RWPE2 (cell line): ENCODE data around the gene ABTB2.

ENCODE experiments used
- ATAC-seq: fragments of 200-7000 bp; cut with Tn5 transposase; 3 replicates; pipeline ENCODE4 v1.9.1; 2021; ENCODE audit warnings: low read depth
- DNase-seq: peaks from one replicate; pipeline ENCODE4 v3.0.0-alpha.2; 2020; ENCODE audit warnings: low spot score
- H3K27ac ChIP-seq: fragments of 450-650 bp; 2 replicates; pipeline ENCODE4 v1.5.1; 2017; ENCODE audit warnings: mild to moderate bottlenecking; ENCODE audit not compliant: poor library complexity, severe bottlenecking
- H3K27me3 ChIP-seq: fragments of 250-450 bp; sonication (Bioruptor Pico); 2 replicates; pipeline ENCODE4 v1.5.1; 2021; ENCODE audit warnings: mild to moderate bottlenecking, moderate library complexity; ENCODE audit not compliant: insufficient read depth, poor library complexity, severe bottlenecking
- H3K36me3 ChIP-seq: fragments of 250-450 bp; sonication (Bioruptor Pico); 2 replicates; pipeline ENCODE4 v1.5.1; 2020; ENCODE audit warnings: low read depth, mild to moderate bottlenecking, moderate library complexity
- H3K4me1 ChIP-seq: fragments of 250-450 bp; sonication (Bioruptor Pico); 2 replicates; pipeline ENCODE4 v1.5.1; 2021; ENCODE audit warnings: mild to moderate bottlenecking, moderate library complexity; ENCODE audit not compliant: insufficient read depth, poor library complexity, severe bottlenecking
- H3K4me3 ChIP-seq: fragments of 250-450 bp; sonication (Bioruptor Pico); 2 replicates; pipeline ENCODE4 v1.5.1; 2021; ENCODE audit warnings: mild to moderate bottlenecking, moderate library complexity; ENCODE audit not compliant: severe bottlenecking
- H3K9me3 ChIP-seq: fragments of 250-450 bp; sonication (Bioruptor Pico); 2 replicates; pipeline ENCODE4 v1.5.1; 2021; ENCODE audit warnings: mild to moderate bottlenecking, moderate library complexity; ENCODE audit not compliant: severe bottlenecking
- TF ChIP-seq, protein P1 (sequence below): fragments of 450-650 bp; IDR thresholded peaks from one replicate; pipeline ENCODE4 v1.5.1; 2017; ENCODE audit warnings: mild to moderate bottlenecking, moderate library complexity; ENCODE audit not compliant: poor library complexity, severe bottlenecking

The ABTB2 gene

DNA sequence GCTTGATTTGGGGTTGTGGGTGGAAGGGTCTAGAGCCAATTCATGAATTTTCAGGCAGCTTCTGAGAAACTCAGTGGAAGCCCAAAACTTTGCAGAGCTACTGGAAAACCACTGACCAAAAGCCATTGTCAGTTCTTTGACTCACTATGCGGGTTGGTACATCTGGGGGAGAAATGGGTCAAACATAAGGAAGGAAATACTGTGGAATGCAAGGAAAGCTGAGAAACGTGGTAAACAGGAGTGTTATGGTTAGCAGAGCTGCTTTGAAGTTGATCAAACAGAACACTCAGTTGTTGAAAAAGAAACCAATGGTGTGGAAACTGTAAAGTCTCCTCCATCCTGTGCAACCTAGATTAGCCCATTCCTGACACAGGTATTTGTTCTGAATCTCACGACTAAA is 6.3 kb upstream of the ABTB2 start:
- Histone ChIP-seq H3K4me3 (no peak overlapping the region), H3K4me1 (no peaks in the 10 kb centered on the region), H3K27ac (no peak overlapping the region), H3K36me3 (no peaks in the 10 kb centered on the region), H3K27me3 (no peaks in the 10 kb centered on the region), H3K9me3 (no peaks in the 10 kb centered on the region)
- DNase-seq (no peak), ATAC-seq (no peak)
- TF ChIP-seq, protein P1, sequence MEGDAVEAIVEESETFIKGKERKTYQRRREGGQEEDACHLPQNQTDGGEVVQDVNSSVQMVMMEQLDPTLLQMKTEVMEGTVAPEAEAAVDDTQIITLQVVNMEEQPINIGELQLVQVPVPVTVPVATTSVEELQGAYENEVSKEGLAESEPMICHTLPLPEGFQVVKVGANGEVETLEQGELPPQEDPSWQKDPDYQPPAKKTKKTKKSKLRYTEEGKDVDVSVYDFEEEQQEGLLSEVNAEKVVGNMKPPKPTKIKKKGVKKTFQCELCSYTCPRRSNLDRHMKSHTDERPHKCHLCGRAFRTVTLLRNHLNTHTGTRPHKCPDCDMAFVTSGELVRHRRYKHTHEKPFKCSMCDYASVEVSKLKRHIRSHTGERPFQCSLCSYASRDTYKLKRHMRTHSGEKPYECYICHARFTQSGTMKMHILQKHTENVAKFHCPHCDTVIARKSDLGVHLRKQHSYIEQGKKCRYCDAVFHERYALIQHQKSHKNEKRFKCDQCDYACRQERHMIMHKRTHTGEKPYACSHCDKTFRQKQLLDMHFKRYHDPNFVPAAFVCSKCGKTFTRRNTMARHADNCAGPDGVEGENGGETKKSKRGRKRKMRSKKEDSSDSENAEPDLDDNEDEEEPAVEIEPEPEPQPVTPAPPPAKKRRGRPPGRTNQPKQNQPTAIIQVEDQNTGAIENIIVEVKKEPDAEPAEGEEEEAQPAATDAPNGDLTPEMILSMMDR = no peak

- no peaks in the 10 kb centered on the region for H3K27me3 ChIP-seq
- no peaks in the 10 kb centered on the region for H3K36me3 ChIP-seq
- no peaks in the 10 kb centered on the region for H3K4me1 ChIP-seq
- H3K9me3 ChIP-seq = no peaks in the 10 kb centered on the region
- DNase-seq = no peak
- ATAC-seq = no peak
- TF ChIP-seq, protein P1 = no peak
- H3K4me3 ChIP-seq = no peak overlapping the region
- H3K27ac ChIP-seq = no peak overlapping the region
Measured at GRCh38 chr11:34363363-34364084, 5.7 kb upstream of the ABTB2 start.

DNA sequence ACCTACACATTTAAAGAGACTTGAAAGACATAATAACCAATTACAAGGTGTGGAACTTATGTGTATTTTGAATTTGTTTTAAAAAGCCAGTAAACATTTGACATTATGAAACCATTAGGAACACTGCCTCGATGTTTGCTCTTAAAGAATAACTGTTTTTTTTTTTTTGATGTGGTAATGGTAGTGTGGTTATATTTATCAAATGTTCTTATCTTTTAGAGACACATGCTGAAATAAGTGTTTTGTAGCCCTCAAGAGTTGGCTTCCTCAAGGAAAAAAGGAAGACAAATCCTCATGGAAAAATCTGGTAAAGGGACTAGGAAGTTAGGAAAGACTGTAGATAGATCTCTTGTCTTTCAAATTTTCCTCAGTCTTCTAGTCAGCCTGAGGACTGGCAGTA is 2.2 kb upstream of the ABTB2 start:
- Histone ChIP-seq H3K27me3 (no peaks in the 10 kb centered on the region), H3K9me3 (no peaks in the 10 kb centered on the region), H3K27ac (no peak overlapping the region)

DNA sequence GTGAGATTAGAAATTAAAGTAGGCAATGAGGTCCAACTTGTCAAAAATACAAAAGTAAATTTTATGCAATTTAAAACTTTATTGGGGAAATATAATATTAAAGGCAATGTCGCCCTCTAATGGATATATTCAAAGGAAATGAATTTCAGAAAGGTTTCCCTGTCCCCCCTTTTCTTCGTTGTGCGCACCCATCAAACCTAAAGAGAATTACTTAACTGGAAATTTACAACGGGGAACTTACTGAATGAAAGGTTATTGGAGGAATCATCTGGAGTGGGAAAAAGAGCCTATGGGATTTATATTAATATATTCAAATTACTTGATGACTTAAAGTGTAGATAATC is 1.7 kb upstream of the ABTB2 start:
- DNase-seq = no peak
- H3K27ac ChIP-seq = no peak overlapping the region

More for the DNA sequence above, 2.2 kb upstream of the ABTB2 start:
- DNase-seq (no peak), ATAC-seq (no peak)
- Histone ChIP-seq H3K4me3 (no peak overlapping the region), H3K36me3 (no peaks in the 10 kb centered on the region), H3K4me1 (no peaks in the 10 kb centered on the region)
- TF ChIP-seq, protein P1 = no peak

More for the DNA sequence above, 1.7 kb upstream of the ABTB2 start:
- TF ChIP-seq, protein P1 = peak; percentile 93
- Histone ChIP-seq H3K36me3 (no peaks in the 10 kb centered on the region), H3K4me1 (no peaks in the 10 kb centered on the region), H3K27me3 (no peaks in the 10 kb centered on the region), H3K9me3 (no peaks in the 10 kb centered on the region), H3K4me3 (peak overlapping the region; percentile 37)
- no peak for ATAC-seq
